ENCODE data around the gene GPR85. TPM values are rescaled to one million over a fixed set of nuclear protein-coding genes. Genes with fewer than 3 reads are reported as not detected.

The GPR85 gene
- total RNA-seq, 1 donor from 2014 or later: 0.73 TPM

- Histone ChIP-seq H3K4me2 (ENCODE audit: low read length) (no peak overlapping the region), H3K4me3 (ENCODE audit: insufficient read depth, low read depth, low read length) (no peak overlapping the region)
- FAIRE-seq: no peak
Observed at GRCh38 chr7:113099284-113099919, 12.8 kb upstream of the GPR85 start.

GRCh38 chr7:113094517-113095249, 8.1 kb upstream of the GPR85 start:
- H3K9me3 ChIP-seq (ENCODE audit: insufficient read depth, low read depth, low read length): no peaks in the 10 kb centered on the region
- Mint-ChIP-seq H3K4me1 (ENCODE audit: low read depth, unreplicated experiment) (no peaks in the 10 kb centered on the region), H3K36me3 (ENCODE audit: low read depth, unreplicated experiment) (peaks cover 2% of the 10 kb centered on the region), H3K4me3 (ENCODE audit: unreplicated experiment) (no peak overlapping the region), H3K27me3 (ENCODE audit: low read depth, unreplicated experiment) (no peaks in the 10 kb centered on the region), H3K9me3 (ENCODE audit: unreplicated experiment) (peaks cover 2% of the 10 kb centered on the region), H3K27ac (ENCODE audit: unreplicated experiment) (no peak overlapping the region)
- DNase-seq (ENCODE audit: low read depth) (no peak), FAIRE-seq (no peak)
- no peaks in the 10 kb centered on the region for H3K36me3 ChIP-seq (ENCODE audit: insufficient read depth, low read length)
- TF ChIP-seq EZH2 (IDR thresholded peaks at IDR 0.05; ENCODE audit: insufficient read depth, low read length): no peak
- H3K27me3 ChIP-seq (ENCODE audit: insufficient read depth, low read length): no peaks in the 10 kb centered on the region
- H3K4me2 ChIP-seq (ENCODE audit: low read length): no peak overlapping the region
- H3K27ac ChIP-seq (ENCODE audit: low read depth, low read length): no peak overlapping the region
- H3K4me3 ChIP-seq (ENCODE audit: insufficient read depth, low read depth, low read length): no peak overlapping the region
- H2AFZ ChIP-seq (ENCODE audit: low read depth, low read length): no peak overlapping the region
- H3K79me2 ChIP-seq (ENCODE audit: insufficient read depth, low read length): no peaks in the 10 kb centered on the region
- H3K4me1 ChIP-seq (ENCODE audit: insufficient read depth, low read length): no peaks in the 10 kb centered on the region
- H3K9ac ChIP-seq (ENCODE audit: low read length): no peak overlapping the region
- H4K20me1 ChIP-seq (ENCODE audit: insufficient read depth, low read length): no peaks in the 10 kb centered on the region

More at GRCh38 chr7:113099284-113099919, 12.8 kb upstream of the GPR85 start:
- Mint-ChIP-seq H3K4me1 (ENCODE audit: low read depth, unreplicated experiment) (no peaks in the 10 kb centered on the region), H3K4me3 (ENCODE audit: unreplicated experiment) (no peak overlapping the region), H3K36me3 (ENCODE audit: low read depth, unreplicated experiment) (no peaks in the 10 kb centered on the region), H3K27me3 (ENCODE audit: low read depth, unreplicated experiment) (no peaks in the 10 kb centered on the region), H3K27ac (ENCODE audit: unreplicated experiment) (no peak overlapping the region), H3K9me3 (ENCODE audit: unreplicated experiment) (no peaks in the 10 kb centered on the region)
- Histone ChIP-seq H3K27me3 (ENCODE audit: insufficient read depth, low read length) (no peaks in the 10 kb centered on the region), H3K27ac (ENCODE audit: low read depth, low read length) (no peak overlapping the region), H3K9me3 (ENCODE audit: insufficient read depth, low read depth, low read length) (no peaks in the 10 kb centered on the region), H3K4me1 (ENCODE audit: insufficient read depth, low read length) (no peaks in the 10 kb centered on the region), H3K79me2 (ENCODE audit: insufficient read depth, low read length) (no peaks in the 10 kb centered on the region), H3K9ac (ENCODE audit: low read length) (no peak overlapping the region), H3K36me3 (ENCODE audit: insufficient read depth, low read length) (no peaks in the 10 kb centered on the region), H2AFZ (ENCODE audit: low read depth, low read length) (no peak overlapping the region), H4K20me1 (ENCODE audit: insufficient read depth, low read length) (no peaks in the 10 kb centered on the region)
- no peak for TF ChIP-seq CTCF (IDR thresholded peaks at IDR 0.05; ENCODE audit: insufficient read depth, low read depth, low read length)
- no peak for TF ChIP-seq EZH2 (IDR thresholded peaks at IDR 0.05; ENCODE audit: insufficient read depth, low read length)
- DNase-seq (ENCODE audit: low read depth): no peak

- Histone ChIP-seq H3K79me2 (ENCODE audit: insufficient read depth, low read length) (no peaks in the 10 kb centered on the region), H3K9me3 (ENCODE audit: insufficient read depth, low read depth, low read length) (no peaks in the 10 kb centered on the region), H3K36me3 (ENCODE audit: insufficient read depth, low read length) (no peaks in the 10 kb centered on the region), H3K4me3 (ENCODE audit: insufficient read depth, low read depth, low read length) (no peak overlapping the region), H3K27ac (ENCODE audit: low read depth, low read length) (no peak overlapping the region), H3K9ac (ENCODE audit: low read length) (no peak overlapping the region), H2AFZ (ENCODE audit: low read depth, low read length) (no peak overlapping the region), H4K20me1 (ENCODE audit: insufficient read depth, low read length) (no peaks in the 10 kb centered on the region), H3K4me1 (ENCODE audit: insufficient read depth, low read length) (no peaks in the 10 kb centered on the region), H3K27me3 (ENCODE audit: insufficient read depth, low read length) (no peaks in the 10 kb centered on the region), H3K4me2 (ENCODE audit: low read length) (no peak overlapping the region)
- FAIRE-seq: no peak
- no peak for DNase-seq (ENCODE audit: low read depth)
- Mint-ChIP-seq H3K4me1 (ENCODE audit: low read depth, unreplicated experiment) (no peaks in the 10 kb centered on the region), H3K9me3 (ENCODE audit: unreplicated experiment) (peaks cover 3% of the 10 kb centered on the region), H3K4me3 (ENCODE audit: unreplicated experiment) (no peak overlapping the region), H3K36me3 (ENCODE audit: low read depth, unreplicated experiment) (peaks cover 2% of the 10 kb centered on the region), H3K27ac (ENCODE audit: unreplicated experiment) (no peak overlapping the region), H3K27me3 (ENCODE audit: low read depth, unreplicated experiment) (no peaks in the 10 kb centered on the region)
- TF ChIP-seq EZH2 (IDR thresholded peaks at IDR 0.05; ENCODE audit: insufficient read depth, low read length) (no peak), CTCF (IDR thresholded peaks at IDR 0.05; ENCODE audit: insufficient read depth, low read depth, low read length) (no peak)
Observed at GRCh38 chr7:113093561-113093960, 6.9 kb upstream of the GPR85 start.

Data from astrocyte (in vitro differentiated cells and primary cell).